Keratinocyte (primary cell): ENCODE results near the gene PPP6R1.

Experiments used
- CTCF ChIP-seq, 3 experiments: IDR thresholded peaks in 1 of 3; conservative IDR thresholded peaks in 1 of 3; optimal IDR thresholded peaks in 1 of 3; 2 replicates in 2 of 3; 3 replicates in 1 of 3; pipeline versions ENCODE3 to v1.5.1; 2011; ENCODE audit warnings: low read length in 3 of 3, mild to moderate bottlenecking in 3 of 3, moderate library complexity in 2 of 3, control low read depth in 1 of 3, inconsistent platforms in 1 of 3; ENCODE audit not compliant: insufficient read depth in 2 of 3; ENCODE audit errors: extremely low read depth in 1 of 3
- EZH2 ChIP-seq: IDR thresholded peaks from one replicate; pipeline ENCODE4 v1.6.1; 2012; ENCODE audit warnings: inconsistent platforms, mild to moderate bottlenecking, low read length, moderate library complexity

- TF ChIP-seq CTCF (optimal IDR thresholded peaks at IDR 0.05 in 1 of 3, IDR thresholded peaks at IDR 0.05 in 1 of 3, conservative IDR thresholded peaks at IDR 0.05 in 1 of 3; ENCODE audit: extremely low read depth in 1 of 3, insufficient read depth in 2 of 3, low read length in 3 of 3) (no peak), EZH2 (no peak)
Measured at GRCh38 chr19:55247621-55248099, 11.2 kb downstream of the PPP6R1 start.
